ENCODE data around the gene KLC1.

The KLC1 gene

DNA sequence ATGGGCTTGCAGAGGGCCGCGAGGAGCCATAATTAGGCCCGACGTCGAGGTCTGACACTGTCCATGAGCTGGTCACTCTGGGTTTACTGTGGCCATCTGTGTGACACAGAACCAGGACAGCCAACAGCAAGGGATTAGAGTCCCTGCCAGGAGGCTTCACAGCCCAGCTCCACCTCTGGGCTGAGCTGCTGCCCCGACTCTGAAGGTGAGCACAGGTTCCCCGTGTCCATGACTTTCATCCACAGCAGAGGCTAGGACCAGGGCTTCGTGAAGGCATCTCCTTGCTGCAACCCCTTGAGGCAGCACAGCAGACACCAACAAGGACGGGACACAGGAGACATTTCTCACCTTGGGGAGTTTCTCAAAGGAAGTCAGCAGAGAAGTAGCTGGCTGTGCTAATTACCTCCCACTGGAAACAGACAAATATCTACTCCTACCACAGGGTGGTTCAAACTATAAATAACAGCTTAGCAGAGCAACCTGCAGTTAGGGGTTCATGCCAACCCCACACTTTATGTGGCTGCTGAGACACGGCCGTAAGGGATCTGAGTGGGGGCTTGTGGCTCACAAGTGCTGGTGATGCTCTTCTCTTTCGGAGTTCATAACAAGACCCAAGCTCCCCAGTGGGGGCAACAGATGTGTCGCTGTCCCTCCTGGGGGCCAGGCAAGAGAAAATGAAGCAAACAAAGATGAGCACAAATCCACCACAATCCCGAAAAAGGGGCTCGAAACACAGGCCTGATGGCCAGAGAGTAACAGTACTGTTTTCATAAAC is 115.8 kb downstream of the KLC1 start:
- H3K27me3 ChIP-seq, result no peaks in the 10 kb centered on the region
- no peaks in the 10 kb centered on the region for H4K20me1 ChIP-seq
- H3K4me2 ChIP-seq, result peak overlapping the region; percentile 26
- peaks cover 58% of the 10 kb centered on the region for H3K4me1 ChIP-seq
- peaks cover under 1% of the 10 kb centered on the region; the same call in 1 of the 2 replicates for H3K36me3 ChIP-seq
- H3K9me3 ChIP-seq, result no peaks in the 10 kb centered on the region
- H3K4me3 ChIP-seq, result no peak overlapping the region
- TF ChIP-seq Cebpa-rat (IDR thresholded peaks at IDR 0.05), result no peak
- H3K9ac ChIP-seq, result no peak overlapping the region
- no peak overlapping the region for H3K27ac ChIP-seq

DNA sequence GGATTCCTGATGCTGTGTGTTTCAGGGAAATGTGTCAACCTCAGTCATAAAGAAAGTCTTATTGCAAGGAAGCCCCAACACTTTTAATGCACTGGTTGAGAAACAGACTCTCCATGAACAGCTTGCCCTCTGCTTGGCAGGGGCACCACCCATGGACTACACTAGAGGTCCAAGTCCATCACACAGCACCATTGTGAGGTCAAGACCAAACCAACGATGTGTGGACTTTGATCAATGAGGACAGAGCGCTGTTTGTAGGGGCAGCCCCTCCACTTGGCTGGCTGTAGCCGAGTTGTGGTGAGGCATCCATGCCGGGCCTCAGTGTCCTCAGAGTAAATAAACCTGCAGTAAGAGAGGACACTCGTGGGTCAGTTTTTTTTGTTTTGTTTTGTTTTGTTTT is 116.4 kb downstream of the KLC1 start:
- Histone ChIP-seq H3K27me3 (no peaks in the 10 kb centered on the region), H3K4me3 (no peak overlapping the region), H3K36me3 (no peaks in the 10 kb centered on the region; the same call in 1 of the 2 replicates), H4K20me1 (no peaks in the 10 kb centered on the region), H3K4me2 (no peak overlapping the region), H3K9me3 (no peaks in the 10 kb centered on the region), H3K27ac (no peak overlapping the region), H3K9ac (no peak overlapping the region), H3K4me1 (peaks cover 58% of the 10 kb centered on the region)
- TF ChIP-seq Cebpa-rat (IDR thresholded peaks at IDR 0.05), result no peak

DNA sequence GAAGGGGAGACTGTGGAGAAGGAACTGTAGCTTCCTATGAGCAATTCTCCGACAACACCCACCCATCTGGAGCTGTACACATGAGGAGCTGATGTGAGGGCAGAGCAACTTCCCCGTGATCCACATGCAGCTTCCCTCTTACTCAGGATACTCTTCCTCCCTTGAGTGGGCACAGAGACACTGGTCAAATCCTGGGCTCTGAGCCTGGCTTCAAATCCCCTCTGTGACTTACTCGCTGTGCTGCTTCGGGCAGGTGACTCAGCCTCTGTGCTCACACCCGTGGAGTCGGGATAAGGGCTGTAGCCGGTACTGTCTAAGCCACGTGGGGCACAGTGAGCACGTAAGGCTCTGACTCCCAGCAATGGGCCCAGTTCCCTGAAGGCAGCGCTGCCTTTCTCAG is 117.7 kb downstream of the KLC1 start:
- H3K4me3 ChIP-seq, result no peak overlapping the region
- no peak overlapping the region for H3K9ac ChIP-seq
- no peaks in the 10 kb centered on the region for H3K27me3 ChIP-seq
- no peaks in the 10 kb centered on the region for H3K36me3 ChIP-seq
- H3K9me3 ChIP-seq, result no peaks in the 10 kb centered on the region
- no peak overlapping the region for H3K27ac ChIP-seq
- H3K4me2 ChIP-seq, result no peak overlapping the region
- no peaks in the 10 kb centered on the region for H4K20me1 ChIP-seq
- peaks cover 47% of the 10 kb centered on the region for H3K4me1 ChIP-seq
- TF ChIP-seq Cebpa-rat (IDR thresholded peaks at IDR 0.05), result no peak

DNA sequence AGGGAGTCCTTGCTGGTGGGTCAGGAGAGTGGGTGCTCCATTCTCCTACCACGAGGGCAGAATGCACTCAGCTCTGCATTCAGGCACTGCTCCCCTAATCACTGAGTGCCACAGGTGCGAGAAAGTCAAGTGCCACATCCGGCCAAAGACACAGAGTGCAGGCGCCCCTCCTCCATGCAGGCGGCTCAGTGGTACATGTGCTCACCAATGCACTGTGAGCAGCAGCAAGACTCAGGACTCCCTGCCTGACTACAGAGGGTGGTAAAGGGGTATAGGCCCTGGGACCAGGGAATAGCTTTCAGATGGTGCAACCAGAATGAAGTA is 119.5 kb downstream of the KLC1 start:
- H3K4me2 ChIP-seq, result peak overlapping the region; percentile 54
- H3K9ac ChIP-seq, result peak overlapping the region; percentile 40; the same call in 1 of the 2 replicates
- H3K4me3 ChIP-seq, result no peak overlapping the region
- no peaks in the 10 kb centered on the region for H3K9me3 ChIP-seq
- no peaks in the 10 kb centered on the region for H3K27me3 ChIP-seq
- H3K27ac ChIP-seq, result peak overlapping the region; percentile 26; the same call in 1 of the 2 replicates
- H4K20me1 ChIP-seq, result no peaks in the 10 kb centered on the region
- no peaks in the 10 kb centered on the region for H3K36me3 ChIP-seq
- no peak for TF ChIP-seq Cebpa-rat (IDR thresholded peaks at IDR 0.05)
- H3K4me1 ChIP-seq, result peaks cover 29% of the 10 kb centered on the region

DNA sequence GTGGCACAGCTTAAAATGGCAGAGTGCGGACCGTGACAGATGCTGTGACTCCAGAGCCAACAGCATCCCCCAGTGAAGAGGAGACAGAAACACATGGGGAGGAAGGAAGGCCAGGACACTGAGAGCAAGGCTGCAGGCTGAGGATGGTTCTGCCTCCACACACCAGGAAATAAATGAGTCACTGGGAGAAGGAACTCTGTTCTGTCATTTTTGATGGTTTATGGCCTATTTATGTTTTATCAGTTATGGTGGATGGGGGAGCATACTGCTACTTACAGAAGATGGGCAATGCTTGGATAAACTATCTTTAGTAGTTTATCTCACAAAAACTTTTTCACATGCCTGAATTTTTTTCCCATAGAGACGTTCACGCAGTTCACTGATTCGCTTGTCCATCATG is 120.4 kb downstream of the KLC1 start:
- no peak for TF ChIP-seq Cebpa-rat (IDR thresholded peaks at IDR 0.05)
- H3K9ac ChIP-seq, result no peak overlapping the region
- H3K27ac ChIP-seq, result no peak overlapping the region
- no peaks in the 10 kb centered on the region for H3K9me3 ChIP-seq
- no peak overlapping the region for H3K4me3 ChIP-seq
- no peaks in the 10 kb centered on the region for H3K36me3 ChIP-seq
- H3K4me1 ChIP-seq, result peaks cover 19% of the 10 kb centered on the region
- no peaks in the 10 kb centered on the region for H4K20me1 ChIP-seq
- H3K4me2 ChIP-seq, result no peak overlapping the region
- H3K27me3 ChIP-seq, result no peaks in the 10 kb centered on the region

DNA sequence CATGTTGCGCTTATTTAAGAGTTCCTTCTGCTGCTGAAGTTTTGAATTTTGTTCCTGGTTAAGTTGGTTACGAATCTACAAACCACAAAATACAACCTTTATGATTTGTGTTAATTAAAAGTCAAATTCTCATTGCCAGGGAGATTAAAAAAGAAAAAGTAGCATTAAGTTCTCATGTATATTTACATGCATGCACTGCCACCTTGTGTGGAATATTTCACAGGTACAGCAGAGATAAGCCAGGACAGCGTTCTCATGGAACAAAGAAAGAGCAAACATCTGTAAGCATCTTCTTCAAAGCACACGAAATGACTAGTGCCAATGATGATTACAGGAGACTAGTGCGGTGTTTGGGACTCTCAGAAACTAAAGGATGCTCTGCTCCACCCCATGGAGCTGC is 120.8 kb downstream of the KLC1 start:
- H3K4me3 ChIP-seq, result no peak overlapping the region
- H3K36me3 ChIP-seq, result no peaks in the 10 kb centered on the region
- peaks cover 15% of the 10 kb centered on the region for H3K4me1 ChIP-seq
- TF ChIP-seq Cebpa-rat (IDR thresholded peaks at IDR 0.05), result no peak
- H3K27ac ChIP-seq, result no peak overlapping the region
- no peaks in the 10 kb centered on the region for H4K20me1 ChIP-seq
- H3K9me3 ChIP-seq, result no peaks in the 10 kb centered on the region
- no peak overlapping the region for H3K4me2 ChIP-seq
- no peak overlapping the region for H3K9ac ChIP-seq
- no peaks in the 10 kb centered on the region for H3K27me3 ChIP-seq

Measured in BLaER1 (cell line).